HG02610 (cell line): ENCODE measurements around the gene PCDHGB3.
A peak's percentile ranks its signal among the peaks of the same experiment; 100 is the strongest.
"Not testable (repeated sequence)": the region's sequence is repeated elsewhere in the genome, so short reads cannot be mapped to it uniquely, and the experiment has no call there.

Source experiments
- ATAC-seq: cut with Tn5 transposase; IDR thresholded peaks from one replicate; pipeline ENCODE4 v1.9.1; 2021; ENCODE audit warnings: mild to moderate bottlenecking, moderate library complexity; ENCODE audit not compliant: unreplicated experiment

Gene PCDHGB3

DNA sequence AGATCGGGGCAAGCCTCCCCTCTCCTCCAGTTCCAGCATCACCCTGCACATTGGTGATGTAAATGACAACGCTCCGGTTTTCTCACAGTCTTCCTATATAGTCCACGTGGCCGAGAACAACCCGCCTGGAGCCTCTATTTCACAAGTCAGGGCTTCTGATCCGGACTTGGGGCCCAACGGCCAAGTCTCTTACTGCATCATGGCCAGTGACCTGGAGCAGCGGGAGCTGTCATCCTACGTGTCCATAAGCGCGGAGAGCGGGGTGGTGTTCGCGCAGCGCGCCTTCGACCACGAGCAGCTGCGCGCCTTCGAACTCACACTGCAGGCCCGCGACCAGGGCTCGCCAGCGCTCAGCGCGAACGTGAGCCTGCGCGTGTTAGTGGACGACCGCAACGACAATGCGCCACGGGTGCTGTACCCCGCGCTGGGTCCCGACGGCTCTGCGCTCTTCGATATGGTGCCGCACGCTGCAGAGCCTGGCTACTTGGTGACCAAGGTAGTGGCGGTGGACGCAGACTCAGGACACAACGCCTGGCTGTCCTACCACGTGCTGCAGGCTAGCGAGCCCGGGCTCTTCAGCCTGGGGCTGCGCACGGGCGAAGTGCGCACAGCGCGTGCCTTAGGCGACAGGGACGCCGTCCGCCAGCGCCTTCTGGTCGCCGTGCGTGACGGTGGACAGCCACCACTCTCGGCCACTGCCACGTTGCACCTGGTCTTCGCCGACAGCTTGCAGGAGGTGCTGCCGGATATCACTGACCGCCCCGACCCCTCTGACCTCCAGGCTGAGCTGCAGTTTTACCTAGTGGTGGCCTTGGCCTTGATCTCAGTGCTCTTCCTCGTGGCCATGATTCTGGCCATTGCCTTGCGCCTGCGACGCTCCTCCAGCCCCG, 19.4 kb downstream of the PCDHGB3 start:
- ATAC-seq: no peak

DNA sequence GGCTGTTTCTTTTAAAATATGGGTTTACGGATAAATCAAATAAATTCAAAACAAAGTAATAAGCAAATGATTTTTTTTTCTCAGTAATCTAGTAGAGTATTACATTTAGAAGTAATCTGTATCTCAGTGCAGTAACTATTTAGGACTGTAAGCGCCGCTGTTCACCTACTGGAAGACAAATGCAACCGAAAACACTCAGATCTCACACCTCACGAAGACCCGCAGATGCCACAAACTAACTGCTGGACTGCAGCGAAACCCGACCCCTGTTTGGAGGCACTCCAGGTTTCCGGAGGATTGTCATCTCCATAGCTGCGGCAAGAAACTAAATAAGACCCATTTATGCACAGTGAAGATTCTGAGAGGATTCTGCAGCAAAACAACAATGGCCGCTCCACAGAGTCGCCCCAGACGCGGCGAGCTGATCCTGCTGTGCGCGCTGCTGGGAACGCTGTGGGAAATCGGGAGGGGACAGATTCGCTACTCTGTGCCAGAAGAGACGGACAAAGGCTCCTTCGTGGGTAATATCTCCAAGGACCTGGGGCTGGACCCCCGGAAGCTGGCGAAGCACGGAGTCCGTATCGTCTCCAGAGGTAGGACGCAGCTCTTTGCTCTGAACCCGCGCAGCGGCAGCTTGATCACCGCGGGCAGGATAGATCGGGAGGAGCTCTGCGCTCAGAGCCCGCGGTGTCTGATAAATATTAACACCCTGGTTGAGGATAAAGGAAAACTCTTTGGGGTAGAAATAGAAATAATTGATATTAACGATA, 22.6 kb downstream of the PCDHGB3 start, which contains the start of gene PCDHGA8:
Gene PCDHGA8 (plus strand): TSS at position 205 of the 770 bp plus-strand sequence. CDS start 181 bp downstream, at position 386.
- ATAC-seq: no peak

DNA sequence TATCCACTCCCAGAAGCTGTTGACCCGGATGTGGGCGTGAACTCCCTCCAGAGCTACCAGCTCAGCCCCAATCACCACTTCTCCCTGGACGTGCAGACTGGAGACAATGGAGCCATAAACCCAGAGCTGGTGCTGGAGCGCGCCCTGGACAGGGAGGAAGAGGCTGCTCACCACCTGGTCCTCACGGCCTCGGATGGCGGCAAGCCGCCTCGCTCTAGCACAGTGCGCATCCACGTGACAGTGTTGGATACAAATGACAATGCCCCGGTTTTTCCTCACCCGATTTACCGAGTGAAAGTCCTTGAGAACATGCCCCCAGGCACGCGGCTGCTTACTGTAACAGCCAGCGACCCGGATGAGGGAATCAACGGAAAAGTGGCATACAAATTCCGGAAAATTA, 23.2 kb downstream of the PCDHGB3 start:
- no peak for ATAC-seq

DNA sequence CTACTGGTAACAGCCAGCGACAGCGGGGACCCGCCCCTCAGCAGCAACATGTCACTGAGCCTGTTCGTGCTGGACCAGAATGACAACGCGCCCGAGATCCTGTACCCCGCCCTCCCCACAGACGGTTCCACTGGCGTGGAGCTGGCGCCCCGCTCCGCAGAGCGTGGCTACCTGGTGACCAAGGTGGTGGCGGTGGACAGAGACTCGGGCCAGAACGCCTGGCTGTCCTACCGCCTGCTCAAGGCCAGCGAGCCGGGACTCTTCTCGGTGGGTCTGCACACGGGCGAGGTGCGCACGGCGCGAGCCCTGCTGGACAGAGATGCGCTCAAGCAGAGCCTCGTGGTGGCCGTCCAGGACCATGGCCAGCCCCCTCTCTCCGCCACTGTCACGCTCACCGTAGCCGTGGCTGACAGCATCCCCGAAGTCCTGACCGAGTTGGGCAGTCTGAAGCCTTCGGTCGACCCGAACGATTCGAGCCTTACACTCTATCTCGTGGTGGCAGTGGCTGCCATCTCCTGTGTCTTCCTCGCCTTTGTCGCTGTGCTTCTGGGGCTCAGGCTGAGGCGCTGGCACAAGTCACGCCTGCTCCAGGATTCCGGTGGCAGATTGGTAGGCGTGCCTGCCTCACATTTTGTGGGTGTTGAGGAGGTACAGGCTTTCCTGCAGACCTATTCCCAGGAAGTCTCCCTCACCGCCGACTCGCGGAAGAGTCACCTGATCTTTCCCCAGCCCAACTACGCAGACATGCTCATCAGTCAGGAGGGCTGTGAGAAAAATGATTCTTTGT, 24.6 kb downstream of the PCDHGB3 start:
- not testable (repeated sequence) for ATAC-seq

DNA sequence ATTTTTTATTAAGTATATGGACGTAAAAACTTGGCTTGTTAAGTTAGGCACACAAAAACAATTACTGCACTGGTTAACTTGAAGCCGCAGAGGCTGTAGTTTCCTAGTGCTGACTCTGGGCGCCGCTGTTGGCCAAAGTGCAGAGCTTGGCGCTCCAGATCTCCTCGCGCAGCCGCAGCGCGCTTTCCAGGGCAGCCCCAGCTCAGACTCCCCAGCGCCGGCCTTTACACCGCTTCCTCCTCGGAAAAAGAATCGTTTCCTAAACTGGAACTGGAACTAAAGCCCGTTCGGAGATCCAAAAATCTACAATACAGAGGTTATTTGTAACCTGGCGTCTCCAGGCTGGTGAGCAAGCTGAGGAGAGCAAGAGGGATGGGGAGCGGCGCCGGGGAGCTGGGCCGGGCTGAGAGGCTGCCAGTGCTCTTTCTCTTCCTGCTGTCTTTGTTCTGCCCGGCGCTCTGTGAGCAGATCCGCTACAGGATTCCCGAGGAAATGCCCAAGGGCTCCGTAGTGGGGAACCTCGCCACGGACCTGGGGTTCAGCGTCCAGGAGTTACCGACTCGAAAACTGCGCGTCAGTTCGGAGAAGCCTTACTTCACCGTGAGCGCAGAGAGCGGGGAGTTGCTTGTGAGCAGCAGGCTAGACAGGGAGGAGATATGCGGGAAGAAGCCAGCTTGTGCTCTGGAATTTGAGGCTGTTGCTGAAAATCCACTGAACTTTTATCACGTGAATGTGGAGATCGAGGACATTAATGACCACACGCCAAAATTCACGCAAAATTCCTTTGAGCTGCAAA, 27.9 kb downstream of the PCDHGB3 start, which contains the start of gene PCDHGB5:
Gene PCDHGB5 (plus strand): TSS at position 192 of the 796 bp plus-strand sequence. CDS start 181 bp downstream, at position 373.
- peak; percentile 95 for ATAC-seq

DNA sequence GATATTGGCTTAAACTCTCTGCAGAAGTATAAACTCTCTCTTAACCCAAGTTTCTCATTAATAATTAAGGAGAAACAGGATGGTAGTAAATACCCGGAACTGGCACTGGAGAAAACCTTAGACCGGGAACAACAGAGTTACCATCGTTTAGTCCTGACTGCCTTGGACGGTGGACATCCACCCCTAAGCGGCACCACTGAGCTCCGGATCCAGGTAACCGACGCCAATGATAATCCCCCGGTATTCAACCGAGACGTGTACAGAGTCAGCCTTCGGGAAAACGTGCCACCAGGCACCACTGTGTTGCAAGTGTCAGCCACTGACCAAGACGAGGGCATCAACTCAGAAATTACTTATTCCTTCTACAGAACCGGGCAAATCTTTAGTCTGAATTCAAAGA, 28.6 kb downstream of the PCDHGB3 start:
- no peak for ATAC-seq

DNA sequence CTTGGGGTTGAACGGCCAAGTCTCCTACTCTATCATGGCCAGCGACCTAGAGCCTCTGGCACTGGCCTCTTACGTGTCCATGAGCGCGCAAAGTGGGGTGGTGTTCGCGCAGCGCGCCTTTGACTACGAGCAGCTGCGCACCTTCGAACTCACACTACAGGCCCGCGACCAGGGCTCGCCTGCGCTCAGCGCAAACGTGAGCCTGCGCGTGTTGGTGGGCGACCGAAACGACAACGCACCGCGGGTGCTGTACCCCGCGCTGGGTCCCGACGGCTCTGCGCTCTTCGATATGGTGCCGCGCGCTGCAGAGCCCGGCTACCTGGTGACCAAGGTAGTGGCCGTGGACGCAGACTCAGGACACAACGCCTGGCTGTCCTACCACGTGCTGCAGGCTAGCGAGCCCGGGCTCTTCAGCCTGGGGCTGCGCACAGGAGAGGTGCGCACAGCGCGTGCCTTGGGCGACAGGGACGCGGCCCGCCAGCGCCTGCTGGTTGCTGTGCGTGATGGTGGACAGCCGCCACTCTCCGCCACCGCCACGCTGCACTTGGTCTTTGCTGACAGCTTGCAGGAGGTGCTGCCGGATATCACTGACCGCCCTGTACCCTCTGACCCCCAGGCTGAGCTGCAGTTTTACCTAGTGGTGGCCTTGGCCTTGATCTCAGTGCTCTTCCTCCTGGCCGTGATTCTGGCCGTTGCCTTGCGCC, 29.7 kb downstream of the PCDHGB3 start:
- ATAC-seq: no peak

DNA sequence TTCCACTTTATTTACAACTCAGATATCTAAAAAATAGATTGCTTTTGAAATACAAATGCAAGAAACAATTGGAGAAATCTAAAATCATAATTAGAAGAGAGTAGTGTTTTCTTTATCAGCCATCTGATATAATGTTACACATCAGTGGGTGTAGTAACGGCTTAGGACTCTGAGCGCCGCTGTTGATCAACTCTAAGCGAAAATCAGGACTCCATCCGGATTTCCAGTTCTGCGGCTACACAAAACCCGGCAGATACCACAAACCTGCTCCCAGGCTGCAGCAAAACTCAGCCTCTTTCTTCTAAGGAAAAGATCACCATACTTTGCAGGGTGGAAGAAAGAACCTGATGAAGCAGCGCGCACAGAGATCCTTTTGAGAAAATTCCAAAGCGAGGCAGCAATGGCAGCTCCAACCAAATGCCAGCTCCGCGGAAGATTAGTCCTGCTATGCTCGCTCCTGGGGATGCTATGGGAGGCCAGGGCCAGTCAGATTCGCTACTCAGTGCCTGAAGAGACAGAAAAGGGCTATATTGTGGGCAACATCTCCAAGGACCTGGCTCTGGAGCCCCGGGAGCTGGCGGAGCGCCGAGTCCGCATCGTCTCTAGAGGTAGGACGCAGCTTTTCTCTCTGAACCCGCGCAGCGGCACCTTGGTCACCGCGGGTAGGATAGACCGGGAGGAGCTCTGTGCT, 32.7 kb downstream of the PCDHGB3 start, which contains the start of gene PCDHGA9:
Gene PCDHGA9 (plus strand): TSS at position 226 of the 691 bp plus-strand sequence. CDS start 175 bp downstream, at position 401.
- no peak for ATAC-seq

DNA sequence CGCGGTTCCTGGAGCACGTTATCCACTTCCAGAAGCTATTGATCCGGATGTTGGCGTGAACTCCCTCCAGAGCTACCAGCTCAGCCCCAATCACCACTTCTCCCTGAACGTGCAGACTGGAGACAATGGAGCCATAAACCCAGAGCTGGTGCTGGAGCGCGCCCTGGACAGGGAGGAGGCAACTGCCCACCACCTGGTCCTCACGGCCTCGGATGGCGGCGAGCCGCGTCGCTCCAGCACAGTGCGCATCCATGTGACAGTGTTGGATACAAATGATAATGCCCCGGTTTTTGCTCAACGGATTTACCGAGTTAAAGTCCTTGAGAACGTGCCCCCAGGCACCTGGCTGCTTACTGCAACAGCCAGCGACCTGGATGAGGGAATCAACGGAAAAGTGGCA, 33.3 kb downstream of the PCDHGB3 start:
- no peak for ATAC-seq

DNA sequence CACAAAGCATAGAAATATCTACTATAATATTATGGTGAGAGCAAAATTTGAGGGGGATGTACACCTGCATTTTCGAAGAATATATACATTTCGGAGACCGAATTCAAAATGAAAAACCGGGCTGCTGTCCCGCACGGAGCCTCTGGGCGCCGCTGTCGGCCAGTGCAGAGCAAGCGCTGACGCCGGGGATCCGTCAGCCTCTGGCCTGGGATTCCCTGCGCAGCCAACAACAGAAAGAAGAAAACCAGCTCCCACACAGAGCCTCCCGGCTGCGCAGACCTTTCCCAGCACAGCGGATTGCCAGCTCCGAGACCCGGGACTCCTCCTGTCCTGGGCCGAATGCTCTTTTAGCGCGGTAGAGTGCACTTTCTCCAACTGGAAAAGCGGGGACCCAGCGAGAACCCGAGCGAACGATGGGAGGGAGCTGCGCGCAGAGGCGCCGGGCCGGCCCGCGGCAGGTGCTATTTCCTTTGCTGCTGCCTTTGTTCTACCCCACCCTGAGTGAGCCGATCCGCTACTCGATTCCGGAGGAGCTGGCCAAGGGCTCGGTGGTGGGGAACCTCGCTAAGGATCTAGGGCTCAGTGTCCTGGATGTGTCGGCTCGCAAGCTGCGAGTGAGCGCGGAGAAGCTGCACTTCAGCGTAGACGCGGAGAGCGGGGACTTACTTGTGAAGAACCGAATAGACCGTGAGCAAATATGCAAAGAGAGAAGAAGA, 37.9 kb downstream of the PCDHGB3 start, which contains the start of gene PCDHGB6:
Gene PCDHGB6 (plus strand): TSS at position 232 of the 716 bp plus-strand sequence. CDS start 182 bp downstream, at position 414.
- ATAC-seq: not testable (repeated sequence)

DNA sequence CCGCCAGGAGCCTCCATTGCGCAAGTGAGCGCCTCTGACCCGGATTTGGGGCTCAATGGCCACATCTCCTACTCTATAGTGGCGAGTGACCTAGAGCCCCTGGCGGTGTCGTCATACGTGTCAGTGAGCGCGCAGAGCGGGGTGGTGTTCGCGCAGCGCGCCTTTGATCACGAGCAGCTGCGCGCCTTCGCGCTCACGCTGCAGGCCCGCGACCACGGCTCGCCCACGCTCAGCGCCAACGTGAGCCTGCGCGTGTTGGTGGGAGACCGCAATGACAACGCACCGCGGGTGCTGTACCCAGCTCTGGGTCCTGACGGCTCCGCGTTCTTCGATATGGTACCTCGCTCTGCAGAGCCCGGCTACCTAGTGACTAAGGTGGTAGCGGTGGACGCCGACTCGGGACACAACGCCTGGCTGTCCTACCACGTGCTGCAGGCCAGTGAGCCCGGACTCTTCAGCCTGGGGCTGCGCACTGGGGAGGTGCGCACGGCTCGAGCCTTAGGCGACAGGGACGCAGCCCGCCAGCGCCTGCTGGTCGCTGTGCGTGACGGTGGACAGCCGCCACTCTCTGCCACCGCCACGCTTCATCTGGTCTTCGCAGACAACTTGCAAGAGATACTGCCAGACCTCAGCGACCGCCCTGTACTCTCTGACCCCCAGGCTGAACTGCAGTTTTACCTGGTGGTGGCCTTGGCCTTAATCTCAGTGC, 39.7 kb downstream of the PCDHGB3 start:
- ATAC-seq: no peak

DNA sequence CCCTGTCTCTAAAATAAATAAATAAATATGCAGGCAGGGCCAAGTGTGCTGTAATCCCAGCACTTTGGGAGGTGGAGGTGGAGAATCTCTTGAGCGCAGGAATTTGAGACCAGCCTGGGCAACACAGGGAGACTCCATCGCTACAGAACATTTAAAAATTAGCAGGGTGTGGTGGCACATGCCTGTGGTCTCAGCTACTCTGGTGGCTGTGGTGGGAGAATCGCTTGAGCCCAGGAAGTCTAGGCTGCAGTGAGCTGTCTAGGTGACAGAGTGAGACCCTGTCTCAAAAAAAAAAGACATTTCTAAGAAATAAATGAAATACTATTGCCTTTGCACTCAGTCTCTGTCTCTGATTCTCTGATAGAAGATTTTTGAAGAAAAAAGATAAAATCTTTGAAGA, 41.5 kb downstream of the PCDHGB3 start:
- ATAC-seq: no peak

DNA sequence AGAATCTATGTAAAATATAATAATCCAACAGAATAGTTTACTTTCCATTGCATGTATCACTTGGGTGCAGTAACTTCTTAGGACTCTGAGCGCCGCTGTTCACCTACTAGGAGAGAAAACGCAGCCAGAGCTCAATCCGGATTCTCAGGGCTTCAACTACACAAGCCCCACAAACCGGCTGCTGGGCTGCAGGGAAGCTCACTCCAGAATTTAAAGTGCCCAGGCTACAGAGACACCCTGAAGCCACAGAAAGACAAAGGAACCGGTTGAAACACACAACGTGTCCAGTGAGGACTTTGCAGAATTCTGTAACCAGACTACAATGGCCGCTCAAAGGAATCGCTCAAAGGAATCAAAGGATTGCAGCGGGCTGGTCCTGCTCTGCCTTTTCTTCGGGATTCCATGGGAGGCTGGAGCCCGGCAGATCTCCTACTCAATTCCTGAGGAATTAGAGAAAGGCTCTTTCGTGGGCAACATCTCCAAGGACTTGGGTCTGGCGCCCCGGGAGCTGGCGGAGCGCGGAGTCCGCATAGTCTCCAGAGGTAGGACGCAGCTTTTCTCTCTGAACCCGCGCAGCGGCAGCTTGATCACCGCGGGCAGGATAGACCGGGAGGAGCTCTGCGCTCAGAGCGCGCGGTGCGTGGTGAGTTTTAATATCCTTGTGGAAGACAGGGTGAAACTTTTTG, 43.0 kb downstream of the PCDHGB3 start, which contains the start of gene PCDHGA10:
Gene PCDHGA10 (plus strand): TSS at position 134 of the 686 bp plus-strand sequence. CDS start 189 bp downstream, at position 323.
- ATAC-seq: peak; percentile 51

DNA sequence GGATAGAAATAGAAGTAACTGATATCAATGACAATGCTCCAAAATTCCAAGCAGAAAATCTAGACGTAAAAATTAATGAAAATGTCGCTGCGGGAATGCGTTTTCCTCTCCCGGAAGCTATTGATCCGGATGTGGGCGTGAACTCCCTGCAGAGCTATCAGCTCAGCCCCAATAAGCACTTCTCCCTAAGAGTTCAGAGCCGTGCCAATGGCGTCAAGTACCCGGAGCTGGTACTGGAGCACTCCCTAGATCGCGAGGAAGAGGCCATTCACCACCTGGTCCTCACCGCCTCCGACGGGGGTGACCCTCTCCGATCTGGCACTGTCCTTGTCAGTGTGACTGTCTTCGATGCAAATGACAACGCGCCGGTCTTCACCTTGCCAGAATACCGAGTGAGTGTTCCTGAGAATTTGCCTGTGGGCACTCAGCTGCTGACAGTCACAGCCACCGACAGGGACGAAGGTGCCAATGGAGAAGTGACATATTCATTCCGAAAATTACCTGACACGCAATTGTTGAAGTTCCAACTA, 43.6 kb downstream of the PCDHGB3 start:
- no peak for ATAC-seq

DNA sequence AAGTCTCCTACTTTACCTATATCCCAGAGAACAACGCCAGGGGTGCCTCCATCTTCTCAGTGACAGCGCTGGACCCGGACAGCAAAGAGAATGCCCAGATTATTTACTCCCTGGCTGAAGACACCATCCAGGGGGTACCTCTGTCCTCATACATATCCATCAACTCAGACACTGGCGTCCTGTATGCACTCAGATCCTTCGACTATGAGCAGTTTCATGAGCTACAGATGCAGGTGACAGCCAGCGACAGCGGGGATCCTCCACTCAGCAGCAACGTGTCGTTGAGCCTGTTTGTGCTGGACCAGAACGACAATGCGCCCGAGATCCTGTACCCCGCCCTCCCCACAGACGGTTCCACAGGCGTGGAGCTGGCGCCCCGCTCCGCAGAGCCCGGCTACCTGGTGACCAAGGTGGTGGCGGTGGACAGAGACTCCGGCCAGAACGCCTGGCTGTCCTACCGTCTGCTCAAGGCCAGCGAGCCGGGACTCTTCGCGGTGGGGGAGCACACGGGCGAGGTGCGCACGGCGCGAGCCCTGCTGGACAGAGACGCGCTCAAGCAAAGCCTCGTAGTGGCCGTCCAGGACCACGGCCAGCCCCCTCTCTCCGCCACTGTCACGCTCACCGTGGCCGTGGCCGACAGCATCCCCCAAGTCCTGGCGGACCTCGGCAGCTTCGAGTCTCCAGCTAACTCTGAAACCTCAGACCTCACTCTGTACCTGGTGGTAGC, 44.7 kb downstream of the PCDHGB3 start:
- ATAC-seq: not testable (repeated sequence)

DNA sequence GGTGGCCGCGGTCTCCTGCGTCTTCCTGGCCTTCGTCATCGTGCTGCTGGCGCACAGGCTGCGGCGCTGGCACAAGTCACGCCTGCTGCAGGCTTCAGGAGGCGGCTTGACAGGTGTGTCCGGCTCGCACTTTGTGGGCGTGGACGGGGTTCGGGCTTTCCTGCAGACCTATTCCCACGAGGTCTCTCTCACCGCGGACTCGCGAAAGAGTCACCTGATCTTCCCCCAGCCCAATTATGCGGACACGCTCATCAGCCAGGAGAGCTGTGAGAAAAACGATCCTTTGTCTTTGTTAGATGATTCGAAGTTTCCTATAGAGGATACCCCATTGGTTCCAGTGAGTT, 45.2 kb downstream of the PCDHGB3 start:
- not testable (repeated sequence) for ATAC-seq
